ENCODE data around the gene NINJ2. TPM values are rescaled to one million over a fixed set of nuclear protein-coding genes. Genes with fewer than 3 reads are reported as not detected.

Gene NINJ2
- total and polyA plus RNA-seq, 3 experiments from 2014 or later, result 3.3 to 47.1 (median 4.2) TPM

GRCh38 chr12:572532-572899, 90.7 kb downstream of the NINJ2 start:
- H3K27me3 ChIP-seq (ENCODE audit: insufficient read depth, low read length, poor library complexity, severe bottlenecking), result no peaks in the 10 kb centered on the region
- no peak overlapping the region for H3K27ac Mint-ChIP-seq
- no peaks in the 10 kb centered on the region for H3K36me3 Mint-ChIP-seq
- peaks cover 25 to 38% (median 36%) of the 10 kb centered on the region in 3 donors for H3K4me1 Mint-ChIP-seq
- H3K4me3 ChIP-seq (ENCODE audit: low read length), result no peak overlapping the region
- no peaks in the 10 kb centered on the region for H3K36me3 ChIP-seq (ENCODE audit: insufficient read depth, low read length)
- no peak overlapping the region for H3K4me3 Mint-ChIP-seq
- H3K27me3 Mint-ChIP-seq, result no peaks in the 10 kb centered on the region
- H3K9me3 Mint-ChIP-seq, result no peaks in the 10 kb centered on the region
- peaks cover 31% of the 10 kb centered on the region for H3K4me1 ChIP-seq (ENCODE audit: insufficient read depth, low read length)
- no peak overlapping the region for H3K27ac ChIP-seq (ENCODE audit: low read depth, low read length)
- no peaks in the 10 kb centered on the region for H3K9me3 ChIP-seq (ENCODE audit: low read length)
- CTCF ChIA-PET, result interaction anchor here (0.9 to 2.0 kb wide), 4 partner anchors 178 to 244 kb away, joined by 3 to 7 read pairs (median 6); no protein-coding TSS in a partner anchor
- no peak for DNase-seq
- POLR2A ChIA-PET, result interaction anchor here (0.6 to 0.7 kb wide), 2 partner anchors 158 to 180 kb away, joined by 4 to 6 read pairs; no protein-coding TSS in a partner anchor

- Mint-ChIP-seq H3K36me3 (no peaks in the 10 kb centered on the region), H3K27ac (peak overlapping the region in 2 of 8 donors; percentile 6 to 29), H3K27me3 (no peaks in the 10 kb centered on the region), H3K4me3 (peak overlapping the region in 2 of 7 donors; percentile 21 to 48), H3K9me3 (no peaks in the 10 kb centered on the region), H3K4me1 (peaks cover 30 to 43% (median 40%) of the 10 kb centered on the region in 3 donors)
- ChIA-PET CTCF (interaction anchor here (1.3 to 2.0 kb wide), 3 partner anchors 179 to 244 kb away, joined by 5 to 7 read pairs (median 6); no protein-coding TSS in a partner anchor), POLR2A (no interaction called here)
- no peaks in the 10 kb centered on the region for H3K9me3 ChIP-seq (ENCODE audit: low read length)
- no peaks in the 10 kb centered on the region for H3K36me3 ChIP-seq (ENCODE audit: insufficient read depth, low read length)
- DNase-seq, result no peak
- H3K4me3 ChIP-seq (ENCODE audit: low read length), result no peak overlapping the region
- no peaks in the 10 kb centered on the region for H3K27me3 ChIP-seq (ENCODE audit: insufficient read depth, low read length, poor library complexity, severe bottlenecking)
- no peak overlapping the region for H3K27ac ChIP-seq (ENCODE audit: low read depth, low read length)
- peaks cover 34% of the 10 kb centered on the region for H3K4me1 ChIP-seq (ENCODE audit: insufficient read depth, low read length)
Measured at GRCh38 chr12:571795-572531, 91.3 kb downstream of the NINJ2 start.

GRCh38 chr12:570921-571794, 92.1 kb downstream of the NINJ2 start:
- H3K27ac Mint-ChIP-seq, result peak overlapping the region in 2 of 8 donors; percentile 29 to 95
- no peaks in the 10 kb centered on the region for H3K36me3 ChIP-seq (ENCODE audit: insufficient read depth, low read length)
- H3K27ac ChIP-seq (ENCODE audit: low read depth, low read length), result no peak overlapping the region
- no peaks in the 10 kb centered on the region for H3K36me3 Mint-ChIP-seq
- H3K4me3 Mint-ChIP-seq, result peak overlapping the region in 6 of 7 donors; percentile 21 to 73 (median 49)
- no peaks in the 10 kb centered on the region for H3K27me3 ChIP-seq (ENCODE audit: insufficient read depth, low read length, poor library complexity, severe bottlenecking)
- no peaks in the 10 kb centered on the region for H3K27me3 Mint-ChIP-seq
- CTCF ChIA-PET, result interaction anchor here (1.0 to 3.4 kb wide), 8 partner anchors 10 to 264 kb away, joined by 3 to 25 read pairs (median 6); partner anchors contain the start of gene WNK1
- H3K9me3 ChIP-seq (ENCODE audit: low read length), result no peaks in the 10 kb centered on the region
- peak in 1 of 5 donors; percentile 31 for DNase-seq
- H3K4me1 Mint-ChIP-seq, result peaks cover 33 to 43% (median 40%) of the 10 kb centered on the region in 3 donors
- H3K9me3 Mint-ChIP-seq, result no peaks in the 10 kb centered on the region
- H3K4me1 ChIP-seq (ENCODE audit: insufficient read depth, low read length), result peaks cover 36% of the 10 kb centered on the region
- POLR2A ChIA-PET, result no interaction called here
- H3K4me3 ChIP-seq (ENCODE audit: low read length), result no peak overlapping the region

GRCh38 chr12:570435-570920, 92.8 kb downstream of the NINJ2 start:
- ChIA-PET POLR2A (interaction anchor here (0.6 to 1.1 kb wide), 2 partner anchors 72 to 180 kb away, joined by 3 to 5 read pairs; no protein-coding TSS in a partner anchor), CTCF (interaction anchor here (0.6 to 3.4 kb wide), 13 partner anchors 11 to 379 kb away, joined by 3 to 25 read pairs (median 5); partner anchors contain the start of genes RAD52 and WNK1)
- DNase-seq, result peak in 1 of 5 donors; percentile 45
- Mint-ChIP-seq H3K27me3 (no peaks in the 10 kb centered on the region), H3K4me1 (peaks cover 37 to 45% (median 42%) of the 10 kb centered on the region in 3 donors), H3K36me3 (no peaks in the 10 kb centered on the region), H3K4me3 (peak overlapping the region in 4 of 7 donors; percentile 37 to 87 (median 62)), H3K27ac (no peak overlapping the region), H3K9me3 (no peaks in the 10 kb centered on the region)
- H3K36me3 ChIP-seq (ENCODE audit: insufficient read depth, low read length), result no peaks in the 10 kb centered on the region
- peaks cover 36% of the 10 kb centered on the region for H3K4me1 ChIP-seq (ENCODE audit: insufficient read depth, low read length)
- no peak overlapping the region for H3K27ac ChIP-seq (ENCODE audit: low read depth, low read length)
- H3K9me3 ChIP-seq (ENCODE audit: low read length), result no peaks in the 10 kb centered on the region
- peak overlapping the region; percentile 65 for H3K4me3 ChIP-seq (ENCODE audit: low read length)
- no peaks in the 10 kb centered on the region for H3K27me3 ChIP-seq (ENCODE audit: insufficient read depth, low read length, poor library complexity, severe bottlenecking)

- Mint-ChIP-seq H3K4me3 (peak overlapping the region; percentile 80 to 90 (median 82)), H3K27me3 (no peaks in the 10 kb centered on the region), H3K27ac (peak overlapping the region in 7 of 8 donors; percentile 57 to 86 (median 63)), H3K9me3 (no peaks in the 10 kb centered on the region), H3K36me3 (no peaks in the 10 kb centered on the region), H3K4me1 (peaks cover 42 to 49% (median 46%) of the 10 kb centered on the region in 3 donors)
- Histone ChIP-seq H3K9me3 (ENCODE audit: low read length) (no peaks in the 10 kb centered on the region), H3K36me3 (ENCODE audit: insufficient read depth, low read length) (no peaks in the 10 kb centered on the region), H3K4me1 (ENCODE audit: insufficient read depth, low read length) (peaks cover 40% of the 10 kb centered on the region), H3K27me3 (ENCODE audit: insufficient read depth, low read length, poor library complexity, severe bottlenecking) (no peaks in the 10 kb centered on the region), H3K4me3 (ENCODE audit: low read length) (peak overlapping the region; percentile 65), H3K27ac (ENCODE audit: low read depth, low read length) (peak overlapping the region; percentile 16)
- peak; percentile 77 to 87 (median 85) for DNase-seq
- POLR2A ChIA-PET, result interaction anchor here (0.6 to 1.1 kb wide), 3 partner anchors 9 to 181 kb away, joined by 3 to 5 read pairs (median 3); no protein-coding TSS in a partner anchor
- CTCF ChIA-PET, result interaction anchor here (0.6 to 3.4 kb wide), 19 partner anchors 11 to 1033 kb away, joined by 3 to 25 read pairs (median 4); partner anchors contain the start of genes RAD52 and WNK1
Measured at GRCh38 chr12:569803-570434, 93.3 kb downstream of the NINJ2 start.

- peak overlapping the region; percentile 65 for H3K4me3 ChIP-seq (ENCODE audit: low read length)
- no peaks in the 10 kb centered on the region for H3K27me3 ChIP-seq (ENCODE audit: insufficient read depth, low read length, poor library complexity, severe bottlenecking)
- DNase-seq, result peak in 1 of 5 donors; percentile 39
- peak overlapping the region in 7 of 8 donors; percentile 57 to 86 (median 63) for H3K27ac Mint-ChIP-seq
- no peak overlapping the region for H3K27ac ChIP-seq (ENCODE audit: low read depth, low read length)
- H3K9me3 Mint-ChIP-seq, result no peaks in the 10 kb centered on the region
- H3K36me3 Mint-ChIP-seq, result no peaks in the 10 kb centered on the region
- H3K27me3 Mint-ChIP-seq, result no peaks in the 10 kb centered on the region
- H3K4me1 ChIP-seq (ENCODE audit: insufficient read depth, low read length), result peaks cover 48% of the 10 kb centered on the region
- peaks cover 48 to 53% (median 50%) of the 10 kb centered on the region in 3 donors for H3K4me1 Mint-ChIP-seq
- no peaks in the 10 kb centered on the region for H3K36me3 ChIP-seq (ENCODE audit: insufficient read depth, low read length)
- peak overlapping the region in 6 of 7 donors; percentile 80 to 90 (median 82) for H3K4me3 Mint-ChIP-seq
- ChIA-PET CTCF (interaction anchor here (0.7 to 3.4 kb wide), 15 partner anchors 10 to 1034 kb away, joined by 3 to 25 read pairs (median 4); partner anchors contain the start of gene WNK1), POLR2A (interaction anchor here (0.6 to 1.1 kb wide), 2 partner anchors 10 to 74 kb away, joined by 3 to 5 read pairs; no protein-coding TSS in a partner anchor)
- H3K9me3 ChIP-seq (ENCODE audit: low read length), result no peaks in the 10 kb centered on the region
Measured at GRCh38 chr12:569091-569676, 94.1 kb downstream of the NINJ2 start.

GRCh38 chr12:568486-568885, 94.8 kb downstream of the NINJ2 start:
- H3K4me1 ChIP-seq (ENCODE audit: insufficient read depth, low read length), result peaks cover 54% of the 10 kb centered on the region
- H3K27ac ChIP-seq (ENCODE audit: low read depth, low read length), result no peak overlapping the region
- H3K27ac Mint-ChIP-seq, result peak overlapping the region in 5 of 8 donors; percentile 3 to 79 (median 30)
- H3K4me1 Mint-ChIP-seq, result peaks cover 55 to 60% (median 57%) of the 10 kb centered on the region in 3 donors
- no peaks in the 10 kb centered on the region for H3K36me3 ChIP-seq (ENCODE audit: insufficient read depth, low read length)
- CTCF ChIA-PET, result interaction anchor here (1.3 to 3.4 kb wide), 6 partner anchors 10 to 1035 kb away, joined by 3 to 25 read pairs (median 4); partner anchors contain the start of gene WNK1
- H3K9me3 ChIP-seq (ENCODE audit: low read length), result no peaks in the 10 kb centered on the region
- no peak overlapping the region for H3K4me3 ChIP-seq (ENCODE audit: low read length)
- no peaks in the 10 kb centered on the region for H3K27me3 ChIP-seq (ENCODE audit: insufficient read depth, low read length, poor library complexity, severe bottlenecking)
- H3K36me3 Mint-ChIP-seq, result no peaks in the 10 kb centered on the region
- no peak for DNase-seq
- H3K9me3 Mint-ChIP-seq, result no peaks in the 10 kb centered on the region
- peak overlapping the region in 4 of 7 donors; percentile 9 to 65 (median 48) for H3K4me3 Mint-ChIP-seq
- H3K27me3 Mint-ChIP-seq, result no peaks in the 10 kb centered on the region
- POLR2A ChIA-PET, result no interaction called here
